Keratinocyte (primary cell): Measurements from ENCODE around the gene CNP.

Source experiments
- EZH2 ChIP-seq: IDR thresholded peaks from one replicate; pipeline ENCODE4 v1.6.1; 2012; ENCODE audit warnings: inconsistent platforms, mild to moderate bottlenecking, low read length, moderate library complexity
- TF ChIP-seq, protein P1 (sequence below), 3 experiments: IDR thresholded peaks in 1 of 3; conservative IDR thresholded peaks in 1 of 3; optimal IDR thresholded peaks in 1 of 3; 2 replicates in 2 of 3; 3 replicates in 1 of 3; pipeline versions ENCODE3 to v1.5.1; 2011; ENCODE audit warnings: low read length in 3 of 3, mild to moderate bottlenecking in 3 of 3, moderate library complexity in 2 of 3, control low read depth in 1 of 3, inconsistent platforms in 1 of 3; ENCODE audit not compliant: insufficient read depth in 2 of 3; ENCODE audit errors: extremely low read depth in 1 of 3

DNA sequence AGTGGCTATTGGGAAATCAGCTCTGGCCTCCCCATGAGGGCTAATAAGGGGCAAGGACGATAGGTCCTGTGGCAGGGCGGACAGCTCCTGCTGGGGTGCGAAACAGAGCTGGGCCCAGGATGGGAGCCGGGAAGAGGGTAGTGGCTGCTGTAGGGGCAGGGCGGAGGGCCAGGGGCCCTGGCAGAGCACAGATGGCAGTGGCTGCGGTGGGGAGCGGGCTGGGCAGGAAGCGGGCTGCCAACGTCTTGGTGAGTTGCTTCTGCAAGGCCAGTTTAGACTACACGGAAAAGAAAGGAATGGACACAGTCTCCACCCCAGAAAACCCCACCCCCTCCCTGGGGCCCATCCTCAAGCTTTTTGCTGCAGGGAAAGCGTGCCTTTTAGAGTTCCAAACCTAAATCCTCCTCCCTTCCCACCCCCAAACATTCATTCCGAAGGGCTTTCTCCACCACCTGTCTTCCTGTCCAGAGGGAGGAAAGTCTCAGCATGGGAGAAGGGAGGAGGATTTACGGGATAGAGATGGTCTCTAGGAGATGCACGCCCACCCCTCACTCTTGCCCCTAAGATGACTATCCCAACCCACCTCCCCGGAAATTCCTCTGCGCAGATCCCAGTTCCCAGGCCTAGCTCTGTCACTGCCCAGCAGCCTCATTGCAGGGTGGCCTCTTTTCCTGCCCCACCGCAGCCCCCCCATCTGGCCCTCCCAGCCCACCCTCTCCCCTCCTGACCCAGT is 60.4 kb downstream of the CNP start:
- TF ChIP-seq, protein P1, sequence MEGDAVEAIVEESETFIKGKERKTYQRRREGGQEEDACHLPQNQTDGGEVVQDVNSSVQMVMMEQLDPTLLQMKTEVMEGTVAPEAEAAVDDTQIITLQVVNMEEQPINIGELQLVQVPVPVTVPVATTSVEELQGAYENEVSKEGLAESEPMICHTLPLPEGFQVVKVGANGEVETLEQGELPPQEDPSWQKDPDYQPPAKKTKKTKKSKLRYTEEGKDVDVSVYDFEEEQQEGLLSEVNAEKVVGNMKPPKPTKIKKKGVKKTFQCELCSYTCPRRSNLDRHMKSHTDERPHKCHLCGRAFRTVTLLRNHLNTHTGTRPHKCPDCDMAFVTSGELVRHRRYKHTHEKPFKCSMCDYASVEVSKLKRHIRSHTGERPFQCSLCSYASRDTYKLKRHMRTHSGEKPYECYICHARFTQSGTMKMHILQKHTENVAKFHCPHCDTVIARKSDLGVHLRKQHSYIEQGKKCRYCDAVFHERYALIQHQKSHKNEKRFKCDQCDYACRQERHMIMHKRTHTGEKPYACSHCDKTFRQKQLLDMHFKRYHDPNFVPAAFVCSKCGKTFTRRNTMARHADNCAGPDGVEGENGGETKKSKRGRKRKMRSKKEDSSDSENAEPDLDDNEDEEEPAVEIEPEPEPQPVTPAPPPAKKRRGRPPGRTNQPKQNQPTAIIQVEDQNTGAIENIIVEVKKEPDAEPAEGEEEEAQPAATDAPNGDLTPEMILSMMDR (optimal IDR thresholded peaks at IDR 0.05 in 1 of 3, IDR thresholded peaks at IDR 0.05 in 1 of 3, conservative IDR thresholded peaks at IDR 0.05 in 1 of 3; ENCODE audit: extremely low read depth in 1 of 3, insufficient read depth in 2 of 3, low read length in 3 of 3) = no peak
- TF ChIP-seq EZH2 = no peak
